Measurements from ENCODE around the gene TIFAB.
A peak's percentile ranks its signal among the peaks of the same experiment; 100 is the strongest.

TIFAB gene

DNA sequence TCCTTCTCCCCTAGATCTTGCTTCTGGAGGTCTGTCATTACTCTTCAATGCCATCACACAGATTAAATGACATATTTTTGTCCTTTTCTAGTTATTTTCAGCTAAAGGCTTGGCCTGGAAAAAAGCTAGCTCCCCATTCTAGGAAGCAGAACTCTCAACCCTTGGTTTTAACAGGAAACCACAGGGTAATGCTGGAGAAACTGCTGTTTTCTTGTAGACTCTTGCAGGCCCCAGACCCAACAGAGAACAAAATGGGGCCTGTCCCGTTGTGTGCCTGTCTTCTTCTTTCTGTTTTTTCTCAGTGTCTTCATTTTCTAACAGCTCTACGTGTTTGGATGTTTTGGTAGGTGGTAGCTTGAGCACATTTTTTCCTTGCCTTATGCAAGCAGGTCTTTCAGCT is 26.5 kb downstream of the TIFAB start:
- peaks cover 0 to 6% of the 10 kb centered on the region in 2 donors for H3K4me1 ChIP-seq (ENCODE audit: control insufficient read depth in 2 of 2, insufficient read depth in 2 of 2, low read length in 2 of 2)
- H3K4me3 ChIP-seq (ENCODE audit: low read length in 2 of 2) = no peak overlapping the region
- no peaks in the 10 kb centered on the region for H3K36me3 ChIP-seq (ENCODE audit: control insufficient read depth in 2 of 2, insufficient read depth in 2 of 2, low read length in 2 of 2)
- H3K27ac ChIP-seq (ENCODE audit: low read depth in 2 of 2, low read length in 2 of 2) = peak overlapping the region in 1 of 2 donors; percentile 18
- peaks cover 3 to 4% of the 10 kb centered on the region in 2 donors for H3K9me3 ChIP-seq (ENCODE audit: control insufficient read depth in 2 of 2, low read length in 2 of 2)
- H3K9ac ChIP-seq (ENCODE audit: low read depth in 1 of 2, low read length in 2 of 2) = no peak overlapping the region
- peaks cover 0 to 2% of the 10 kb centered on the region in 2 donors for H3K27me3 ChIP-seq (ENCODE audit: control insufficient read depth in 2 of 2, insufficient read depth in 2 of 2, low read length in 2 of 2)

DNA sequence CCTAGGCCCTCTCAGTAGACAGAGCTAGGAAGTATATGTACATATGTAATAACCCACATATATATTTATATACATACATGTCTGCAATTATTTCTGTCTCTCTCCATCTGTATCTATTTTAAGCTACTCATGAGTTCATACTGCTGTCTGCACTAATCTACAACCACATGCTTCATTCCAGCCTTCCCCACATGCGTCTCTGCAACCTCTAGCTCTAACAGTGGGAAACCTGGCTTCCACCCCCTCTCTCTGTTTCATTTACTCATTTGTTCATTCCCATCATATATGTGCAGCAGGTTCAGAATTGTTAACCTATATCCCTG is 28.3 kb downstream of the TIFAB start:
- peaks cover 0 to 6% of the 10 kb centered on the region in 2 donors for H3K4me1 ChIP-seq (ENCODE audit: control insufficient read depth in 2 of 2, insufficient read depth in 2 of 2, low read length in 2 of 2)
- no peak overlapping the region for H3K4me3 ChIP-seq (ENCODE audit: low read length in 2 of 2)
- H3K27ac ChIP-seq (ENCODE audit: low read depth in 2 of 2, low read length in 2 of 2) = no peak overlapping the region
- no peak overlapping the region for H3K9ac ChIP-seq (ENCODE audit: low read depth in 1 of 2, low read length in 2 of 2)
- peaks cover 0 to 2% of the 10 kb centered on the region in 2 donors for H3K27me3 ChIP-seq (ENCODE audit: control insufficient read depth in 2 of 2, insufficient read depth in 2 of 2, low read length in 2 of 2)
- H3K36me3 ChIP-seq (ENCODE audit: control insufficient read depth in 2 of 2, insufficient read depth in 2 of 2, low read length in 2 of 2) = no peaks in the 10 kb centered on the region
- H3K9me3 ChIP-seq (ENCODE audit: control insufficient read depth in 2 of 2, low read length in 2 of 2) = peaks cover 3 to 4% of the 10 kb centered on the region in 2 donors

DNA sequence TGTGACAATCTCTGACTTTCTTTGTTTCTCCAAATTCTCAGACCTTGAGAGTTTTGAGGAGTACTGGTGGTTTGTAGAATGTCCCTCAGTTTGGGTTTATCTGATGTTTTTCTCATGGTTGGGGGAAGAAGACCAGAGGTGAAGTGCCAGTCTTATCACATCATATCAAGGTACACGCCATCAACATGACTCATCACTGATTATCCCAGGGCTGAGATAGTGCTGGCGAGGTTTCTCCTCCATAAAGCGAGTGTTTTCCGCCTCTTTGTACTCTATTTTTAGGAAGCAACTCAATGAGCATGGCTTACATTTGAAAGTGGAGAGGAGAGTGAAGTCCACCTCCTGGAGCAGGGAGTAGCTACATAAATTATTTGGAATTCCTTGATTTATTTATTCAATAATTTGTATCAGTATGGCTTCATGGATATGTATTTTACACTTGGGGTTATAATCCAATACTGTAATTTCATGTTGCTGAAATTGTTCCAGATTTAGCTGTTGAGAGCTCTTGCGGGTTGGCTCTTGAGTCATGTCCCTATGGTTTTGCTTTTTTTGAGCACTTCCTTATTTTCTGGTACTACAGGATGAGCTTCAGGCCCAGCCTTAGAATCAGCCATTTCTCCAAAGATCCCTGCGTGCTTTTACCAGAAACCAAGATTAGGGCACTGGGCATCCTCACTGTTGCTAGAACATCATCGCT is 28.9 kb downstream of the TIFAB start:
- Histone ChIP-seq H3K9ac (ENCODE audit: low read depth in 1 of 2, low read length in 2 of 2) (no peak overlapping the region), H3K9me3 (ENCODE audit: control insufficient read depth in 2 of 2, low read length in 2 of 2) (no peaks in the 10 kb centered on the region), H3K4me1 (ENCODE audit: control insufficient read depth in 2 of 2, insufficient read depth in 2 of 2, low read length in 2 of 2) (peaks cover 0 to 6% of the 10 kb centered on the region in 2 donors), H3K27ac (ENCODE audit: low read depth in 2 of 2, low read length in 2 of 2) (peak overlapping the region in 1 of 2 donors; percentile 20), H3K4me3 (ENCODE audit: low read length in 2 of 2) (no peak overlapping the region), H3K27me3 (ENCODE audit: control insufficient read depth in 2 of 2, insufficient read depth in 2 of 2, low read length in 2 of 2) (no peaks in the 10 kb centered on the region), H3K36me3 (ENCODE audit: control insufficient read depth in 2 of 2, insufficient read depth in 2 of 2, low read length in 2 of 2) (no peaks in the 10 kb centered on the region)

DNA sequence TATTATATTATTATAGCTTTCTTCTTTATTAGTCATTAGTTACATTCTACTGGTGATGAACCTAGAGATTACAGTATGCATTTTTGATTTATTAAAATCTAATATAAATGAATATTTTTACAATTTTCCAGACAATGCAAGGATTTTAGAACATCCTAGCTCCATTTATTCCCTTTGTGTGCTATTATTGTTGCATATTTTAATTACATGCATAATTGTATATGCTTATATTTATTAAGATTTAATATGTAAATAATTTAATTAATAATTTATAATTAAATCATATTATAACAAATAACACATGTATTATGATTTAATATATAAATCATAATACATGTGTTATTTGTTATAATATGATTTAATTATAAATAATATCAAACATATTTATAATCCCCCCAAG is 29.7 kb downstream of the TIFAB start:
- no peaks in the 10 kb centered on the region for H3K27me3 ChIP-seq (ENCODE audit: control insufficient read depth in 2 of 2, insufficient read depth in 2 of 2, low read length in 2 of 2)
- no peaks in the 10 kb centered on the region for H3K36me3 ChIP-seq (ENCODE audit: control insufficient read depth in 2 of 2, insufficient read depth in 2 of 2, low read length in 2 of 2)
- no peak overlapping the region for H3K9ac ChIP-seq (ENCODE audit: low read depth in 1 of 2, low read length in 2 of 2)
- H3K4me3 ChIP-seq (ENCODE audit: low read length in 2 of 2) = no peak overlapping the region
- peaks cover 0 to 6% of the 10 kb centered on the region in 2 donors for H3K4me1 ChIP-seq (ENCODE audit: control insufficient read depth in 2 of 2, insufficient read depth in 2 of 2, low read length in 2 of 2)
- H3K9me3 ChIP-seq (ENCODE audit: control insufficient read depth in 2 of 2, low read length in 2 of 2) = no peaks in the 10 kb centered on the region
- no peak overlapping the region for H3K27ac ChIP-seq (ENCODE audit: low read depth in 2 of 2, low read length in 2 of 2)

DNA sequence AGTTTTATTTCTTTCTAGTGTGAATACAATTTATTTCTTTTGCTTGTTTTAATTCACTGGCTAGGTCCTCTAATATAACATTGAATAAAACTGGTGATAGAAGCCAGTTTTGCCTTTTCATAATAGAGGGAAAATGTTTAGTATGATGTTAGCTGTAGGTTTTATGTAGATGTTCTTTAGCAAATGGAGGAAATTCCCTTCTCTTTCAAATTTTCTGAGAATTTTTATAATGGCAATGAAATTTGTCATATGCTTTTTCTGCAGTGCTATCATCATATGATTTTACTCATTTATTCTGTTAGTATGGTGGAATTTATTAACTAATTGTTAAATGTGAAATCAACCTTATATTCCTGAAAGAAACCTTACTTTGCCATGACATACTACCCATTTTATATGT is 35.1 kb downstream of the TIFAB start:
- H3K27me3 ChIP-seq (ENCODE audit: control insufficient read depth in 2 of 2, insufficient read depth in 2 of 2, low read length in 2 of 2) = no peaks in the 10 kb centered on the region
- H3K36me3 ChIP-seq (ENCODE audit: control insufficient read depth in 2 of 2, insufficient read depth in 2 of 2, low read length in 2 of 2) = no peaks in the 10 kb centered on the region
- H3K27ac ChIP-seq (ENCODE audit: low read depth in 2 of 2, low read length in 2 of 2) = no peak overlapping the region
- no peak overlapping the region for H3K4me3 ChIP-seq (ENCODE audit: low read length in 2 of 2)
- no peak overlapping the region for H3K9ac ChIP-seq (ENCODE audit: low read depth in 1 of 2, low read length in 2 of 2)
- H3K4me1 ChIP-seq (ENCODE audit: control insufficient read depth in 2 of 2, insufficient read depth in 2 of 2, low read length in 2 of 2) = no peaks in the 10 kb centered on the region
- no peaks in the 10 kb centered on the region for H3K9me3 ChIP-seq (ENCODE audit: control insufficient read depth in 2 of 2, low read length in 2 of 2)

DNA sequence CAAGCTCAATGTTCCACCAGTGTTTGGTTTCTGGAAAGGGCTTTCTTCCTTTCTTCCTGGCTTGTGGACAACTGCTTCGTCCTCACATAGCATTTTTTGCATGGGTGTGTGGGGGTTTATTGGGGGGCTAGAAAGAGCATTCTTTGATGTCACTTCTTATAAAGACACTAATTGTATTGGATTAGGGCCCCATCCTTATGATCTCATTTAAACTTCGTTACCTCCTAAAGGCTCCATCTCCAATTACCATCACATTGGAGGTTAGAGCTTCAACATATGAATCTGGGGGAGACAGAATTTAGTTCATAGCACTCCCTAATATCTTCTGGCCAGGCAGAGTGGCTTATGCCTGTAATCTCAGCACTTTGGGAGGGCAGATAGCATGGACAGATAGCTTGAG is 47.1 kb downstream of the TIFAB start:
- Histone ChIP-seq H3K4me3 (ENCODE audit: low read length in 2 of 2) (no peak overlapping the region), H3K36me3 (ENCODE audit: control insufficient read depth in 2 of 2, insufficient read depth in 2 of 2, low read length in 2 of 2) (no peaks in the 10 kb centered on the region), H3K27me3 (ENCODE audit: control insufficient read depth in 2 of 2, insufficient read depth in 2 of 2, low read length in 2 of 2) (no peaks in the 10 kb centered on the region), H3K27ac (ENCODE audit: low read depth in 2 of 2, low read length in 2 of 2) (no peak overlapping the region), H3K9me3 (ENCODE audit: control insufficient read depth in 2 of 2, low read length in 2 of 2) (peaks cover 0 to 4% of the 10 kb centered on the region in 2 donors), H3K9ac (ENCODE audit: low read depth in 1 of 2, low read length in 2 of 2) (no peak overlapping the region), H3K4me1 (ENCODE audit: control insufficient read depth in 2 of 2, insufficient read depth in 2 of 2, low read length in 2 of 2) (no peaks in the 10 kb centered on the region)

DNA sequence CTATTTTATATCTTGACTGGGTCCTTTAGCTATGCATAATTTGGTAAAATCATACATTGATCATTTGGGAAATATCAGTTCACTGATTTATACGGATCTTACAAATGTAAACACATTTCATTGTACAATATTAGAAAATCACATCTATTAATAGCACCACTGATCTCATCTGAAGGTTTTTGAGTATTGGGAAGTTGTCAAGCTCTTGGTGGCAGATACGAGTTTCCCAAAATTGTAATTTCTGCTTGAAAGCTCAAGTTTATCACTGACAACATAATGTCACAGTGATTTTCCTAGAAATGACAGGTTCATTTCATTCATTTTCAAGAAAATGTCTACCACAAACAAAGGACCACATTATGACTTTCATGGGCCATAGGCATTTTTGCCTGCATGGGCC is 50.1 kb downstream of the TIFAB start:
- no peak overlapping the region for H3K27ac ChIP-seq (ENCODE audit: low read depth in 2 of 2, low read length in 2 of 2)
- no peak overlapping the region for H3K9ac ChIP-seq (ENCODE audit: low read depth in 1 of 2, low read length in 2 of 2)
- peaks cover 0 to 4% of the 10 kb centered on the region in 2 donors for H3K9me3 ChIP-seq (ENCODE audit: control insufficient read depth in 2 of 2, low read length in 2 of 2)
- H3K4me1 ChIP-seq (ENCODE audit: control insufficient read depth in 2 of 2, insufficient read depth in 2 of 2, low read length in 2 of 2) = peaks cover 5 to 13% of the 10 kb centered on the region in 2 donors
- no peaks in the 10 kb centered on the region for H3K36me3 ChIP-seq (ENCODE audit: control insufficient read depth in 2 of 2, insufficient read depth in 2 of 2, low read length in 2 of 2)
- H3K4me3 ChIP-seq (ENCODE audit: low read length in 2 of 2) = no peak overlapping the region
- no peaks in the 10 kb centered on the region for H3K27me3 ChIP-seq (ENCODE audit: control insufficient read depth in 2 of 2, insufficient read depth in 2 of 2, low read length in 2 of 2)

DNA sequence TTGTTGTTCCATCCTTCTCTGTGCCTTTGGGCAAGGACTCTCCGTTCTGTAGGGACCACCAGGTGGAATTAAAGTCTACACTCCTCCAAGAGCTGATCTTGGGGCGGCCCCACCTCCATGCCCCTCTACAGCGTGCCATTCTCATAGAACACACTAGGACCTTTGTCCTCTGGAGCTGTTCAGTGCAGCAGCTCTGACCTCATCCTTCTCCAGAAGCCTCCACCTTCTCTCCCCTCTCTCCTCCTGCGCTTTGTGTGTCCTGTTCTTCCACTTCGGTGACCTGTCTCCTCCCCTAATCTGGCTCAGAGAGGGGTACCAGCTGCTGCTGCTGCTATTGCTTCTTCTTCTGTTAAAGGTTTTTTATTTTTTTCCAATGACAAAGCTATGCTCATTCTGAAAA is 51.3 kb downstream of the TIFAB start:
- Histone ChIP-seq H3K9ac (ENCODE audit: low read depth in 1 of 2, low read length in 2 of 2) (no peak overlapping the region), H3K9me3 (ENCODE audit: control insufficient read depth in 2 of 2, low read length in 2 of 2) (peaks cover 0 to 4% of the 10 kb centered on the region in 2 donors), H3K27ac (ENCODE audit: low read depth in 2 of 2, low read length in 2 of 2) (no peak overlapping the region), H3K36me3 (ENCODE audit: control insufficient read depth in 2 of 2, insufficient read depth in 2 of 2, low read length in 2 of 2) (no peaks in the 10 kb centered on the region), H3K27me3 (ENCODE audit: control insufficient read depth in 2 of 2, insufficient read depth in 2 of 2, low read length in 2 of 2) (no peaks in the 10 kb centered on the region), H3K4me3 (ENCODE audit: low read length in 2 of 2) (no peak overlapping the region), H3K4me1 (ENCODE audit: control insufficient read depth in 2 of 2, insufficient read depth in 2 of 2, low read length in 2 of 2) (peaks cover 7 to 21% of the 10 kb centered on the region in 2 donors)

DNA sequence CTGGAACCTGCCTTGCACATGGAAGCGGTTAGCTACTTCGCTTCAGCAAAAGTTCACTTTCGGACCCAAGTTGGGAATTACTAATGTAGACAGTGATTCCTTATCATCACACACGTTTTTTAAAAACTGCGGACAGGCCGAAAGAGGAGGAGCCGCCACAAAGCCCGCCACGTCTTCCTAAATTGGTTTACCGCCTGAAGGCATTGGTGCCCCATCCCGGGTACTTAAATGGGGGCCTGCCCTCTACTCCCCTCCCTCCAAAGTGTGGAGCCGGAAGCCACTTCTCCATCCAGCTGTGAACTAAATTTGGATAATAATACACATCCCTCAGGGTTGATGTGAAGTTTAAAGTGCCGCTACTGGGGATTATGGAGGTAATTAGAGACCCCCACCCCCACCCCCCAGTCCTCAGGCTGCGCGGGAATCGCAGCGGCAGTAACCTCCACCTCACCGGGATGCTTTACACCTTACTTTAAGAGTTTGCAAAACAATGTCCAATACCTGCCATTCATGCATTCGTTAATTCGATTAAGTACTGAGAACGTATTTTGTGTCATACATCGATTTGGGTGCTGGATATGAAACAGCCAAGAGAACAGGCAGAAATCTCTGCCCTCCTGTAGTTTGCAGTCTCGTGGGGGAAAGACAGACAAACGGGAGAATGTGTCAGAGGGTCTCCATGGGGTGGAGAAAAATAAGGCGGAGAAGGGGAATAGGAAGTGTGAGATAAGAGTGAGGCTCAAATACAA is 52.2 kb downstream of the TIFAB start:
- Histone ChIP-seq H3K27me3 (ENCODE audit: control insufficient read depth in 2 of 2, insufficient read depth in 2 of 2, low read length in 2 of 2) (no peaks in the 10 kb centered on the region), H3K36me3 (ENCODE audit: control insufficient read depth in 2 of 2, insufficient read depth in 2 of 2, low read length in 2 of 2) (no peaks in the 10 kb centered on the region), H3K4me1 (ENCODE audit: control insufficient read depth in 2 of 2, insufficient read depth in 2 of 2, low read length in 2 of 2) (peaks cover 12 to 24% of the 10 kb centered on the region in 2 donors), H3K9me3 (ENCODE audit: control insufficient read depth in 2 of 2, low read length in 2 of 2) (peaks cover 0 to 2% of the 10 kb centered on the region in 2 donors), H3K27ac (ENCODE audit: low read depth in 2 of 2, low read length in 2 of 2) (peak overlapping the region; percentile 84 to 90), H3K4me3 (ENCODE audit: low read length in 2 of 2) (peak overlapping the region; percentile 68 to 83), H3K9ac (ENCODE audit: low read depth in 1 of 2, low read length in 2 of 2) (peak overlapping the region; percentile 79 to 88)
